ENCODE measurements around the gene SKOR1. TPM values are rescaled to one million over a fixed set of nuclear protein-coding genes. Genes with fewer than 3 reads are reported as not detected.

The SKOR1 gene
- total and polyA plus RNA-seq, 2 experiments from 2014 or later = 0.11 TPM; not detected in 1

DNA sequence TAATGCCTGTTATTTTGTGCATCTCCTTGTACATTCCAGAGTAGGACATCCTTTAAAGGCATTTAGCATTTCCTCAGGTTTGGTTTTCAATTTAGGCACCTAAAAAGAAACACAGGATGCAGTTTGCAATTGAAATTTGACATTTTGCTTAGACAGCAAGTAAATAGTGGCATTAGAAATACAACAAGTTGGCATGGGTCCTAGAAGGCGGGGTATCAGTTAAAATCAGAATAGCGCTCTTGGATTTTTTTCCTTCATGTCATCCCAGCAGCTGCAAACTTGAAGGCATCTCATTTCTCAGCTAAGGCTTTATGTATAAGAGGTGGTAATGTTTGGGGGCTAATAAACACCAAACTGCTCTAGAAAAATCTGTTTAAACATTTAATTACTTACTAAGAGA, 47.5 kb upstream of the SKOR1 start:
- no peaks in the 10 kb centered on the region for H3K9me2 ChIP-seq (ENCODE audit: insufficient read depth)
- TF ChIP-seq EZH2 (IDR thresholded peaks at IDR 0.05; ENCODE audit: insufficient read depth, poor library complexity, severe bottlenecking) = no peak
- TF ChIP-seq EZH2phosphoT487 (IDR thresholded peaks at IDR 0.05; ENCODE audit: insufficient read depth, low read depth) = no peak
- peaks cover 8% of the 10 kb centered on the region; the same call in 1 of the 2 replicates for H3K4me1 ChIP-seq (ENCODE audit: insufficient read depth)
- H3K4me3 ChIP-seq = no peak overlapping the region
- H3F3A ChIP-seq (ENCODE audit: insufficient read depth) = no peaks in the 10 kb centered on the region
- no peak for DNase-seq
- WGBS, 2 experiments (ENCODE audit: low coverage in 1 of 2, low lambda C conversion rate in 2 of 2, missing lambda C conversion rate in 2 of 2) = 82 to 97% methylated on average over 2 of the region's 2 CpGs
- no peaks in the 10 kb centered on the region for H3K9me3 ChIP-seq (ENCODE audit: low read depth)
- H4K20me1 ChIP-seq (ENCODE audit: insufficient read depth) = no peaks in the 10 kb centered on the region
- H3K27ac ChIP-seq = no peak overlapping the region
- H3K27me3 ChIP-seq (replicated peaks; ENCODE audit: insufficient read depth) = no peaks in the 10 kb centered on the region
- no peaks in the 10 kb centered on the region for H3K79me2 ChIP-seq (ENCODE audit: insufficient read depth)
- no peaks in the 10 kb centered on the region for H3K36me3 ChIP-seq (ENCODE audit: low read depth)
- no peak overlapping the region for H2AFZ ChIP-seq
- H3K9ac ChIP-seq = no peak overlapping the region
- no peak overlapping the region for H3K4me2 ChIP-seq (ENCODE audit: unreplicated experiment)
- in situ Hi-C loops (cut with MboI) = no loop called here

DNA sequence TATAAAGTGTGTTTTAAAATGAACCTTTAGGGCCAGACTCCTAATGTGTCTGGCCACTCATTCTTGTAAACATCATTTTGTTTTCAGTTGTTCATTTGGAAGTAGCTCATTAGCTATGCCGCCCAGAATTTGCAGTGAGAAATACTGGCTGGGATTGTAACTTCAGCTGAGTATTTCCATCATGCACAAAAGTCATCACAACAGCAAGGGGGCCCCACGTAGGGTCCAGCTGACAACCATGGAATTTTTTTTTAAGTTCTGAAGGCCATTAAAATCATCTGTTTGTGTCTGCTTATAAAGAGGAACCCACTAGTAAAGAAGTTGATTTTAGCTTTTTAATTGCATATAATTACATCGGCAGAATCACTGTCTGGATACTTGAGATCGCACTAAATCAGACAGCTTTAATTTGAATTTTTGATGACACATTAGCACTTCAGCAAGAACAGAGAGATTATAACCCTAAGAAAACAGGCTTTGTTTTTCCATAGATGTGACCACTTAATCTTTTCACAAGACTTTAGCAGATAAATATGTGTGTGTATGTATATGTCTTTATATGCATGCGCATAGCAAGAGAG, 46.3 kb upstream of the SKOR1 start:
- Histone ChIP-seq H3K4me2 (ENCODE audit: unreplicated experiment) (no peak overlapping the region), H2AFZ (no peak overlapping the region), H3K79me2 (ENCODE audit: insufficient read depth) (no peaks in the 10 kb centered on the region), H3K4me1 (ENCODE audit: insufficient read depth) (peaks cover 8% of the 10 kb centered on the region; the same call in 1 of the 2 replicates), H3K27ac (no peak overlapping the region), H3F3A (ENCODE audit: insufficient read depth) (no peaks in the 10 kb centered on the region), H3K9ac (no peak overlapping the region), H3K4me3 (no peak overlapping the region), H3K36me3 (ENCODE audit: low read depth) (no peaks in the 10 kb centered on the region), H3K27me3 (replicated peaks; ENCODE audit: insufficient read depth) (no peaks in the 10 kb centered on the region), H4K20me1 (ENCODE audit: insufficient read depth) (no peaks in the 10 kb centered on the region), H3K9me3 (ENCODE audit: low read depth) (no peaks in the 10 kb centered on the region), H3K9me2 (ENCODE audit: insufficient read depth) (no peaks in the 10 kb centered on the region)
- 93 to 96% methylated on average over 5 of the region's 5 CpGs for WGBS, 2 experiments (ENCODE audit: low coverage in 1 of 2, low lambda C conversion rate in 2 of 2, missing lambda C conversion rate in 2 of 2)
- no peak for DNase-seq
- in situ Hi-C loops (cut with MboI) = no loop called here
- TF ChIP-seq EZH2 (IDR thresholded peaks at IDR 0.05; ENCODE audit: insufficient read depth, poor library complexity, severe bottlenecking) = no peak

DNA sequence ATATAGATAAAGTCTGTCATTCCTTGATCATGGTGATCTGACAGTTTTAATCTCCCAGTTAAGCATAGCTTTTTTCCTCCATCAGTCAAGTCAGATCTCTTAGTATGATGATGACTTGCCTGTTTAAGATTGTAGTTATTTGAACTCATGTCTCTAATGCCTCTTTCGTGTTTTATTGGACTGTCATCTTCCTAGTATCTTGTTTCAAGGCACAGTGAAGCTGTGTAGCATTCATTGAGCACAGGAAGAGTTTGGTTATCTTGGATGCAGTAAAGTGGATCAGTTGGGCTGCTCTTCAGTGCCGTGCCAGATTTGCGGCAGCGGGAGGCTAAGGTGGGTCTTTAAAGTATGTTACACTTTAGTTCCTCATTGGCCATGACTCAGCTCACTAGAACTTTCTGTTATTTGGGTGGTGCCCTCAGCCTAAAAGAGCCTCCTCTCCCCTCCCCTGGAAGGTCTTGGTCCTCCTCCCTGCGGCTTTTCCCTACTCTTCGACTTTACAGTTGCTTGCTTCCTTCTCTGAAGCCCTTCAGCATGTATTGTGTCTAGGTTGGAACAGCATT, 45.7 kb upstream of the SKOR1 start:
- H3K4me1 ChIP-seq (ENCODE audit: insufficient read depth) = peaks cover 8% of the 10 kb centered on the region; the same call in 1 of the 2 replicates

DNA sequence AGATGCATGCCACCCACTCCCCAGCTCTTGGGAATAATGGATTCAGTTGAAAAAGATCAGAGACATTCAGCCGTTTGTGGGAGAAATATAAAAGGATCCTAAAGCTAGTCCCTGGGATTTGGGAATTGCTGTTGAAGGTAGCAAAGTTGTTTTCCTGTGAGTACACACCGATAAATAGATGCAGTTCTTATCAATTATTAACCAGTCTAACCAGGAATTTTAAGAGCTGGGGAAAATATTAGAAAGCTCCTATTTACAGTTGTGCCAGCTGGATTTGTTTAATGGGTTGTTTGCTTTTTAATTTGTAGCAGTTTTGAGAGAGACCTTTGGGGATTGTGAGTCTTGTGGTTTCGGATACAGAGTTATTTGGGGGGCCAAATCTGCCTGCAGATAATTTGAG, 44.2 kb upstream of the SKOR1 start:
- no peaks in the 10 kb centered on the region for H3K27me3 ChIP-seq (replicated peaks; ENCODE audit: insufficient read depth)
- TF ChIP-seq EZH2 (IDR thresholded peaks at IDR 0.05; ENCODE audit: insufficient read depth, poor library complexity, severe bottlenecking) (no peak), EZH2phosphoT487 (IDR thresholded peaks at IDR 0.05; ENCODE audit: insufficient read depth, low read depth) (no peak)
- no peaks in the 10 kb centered on the region for H3K9me2 ChIP-seq (ENCODE audit: insufficient read depth)
- no peak overlapping the region for H3K27ac ChIP-seq
- no peak overlapping the region for H3K4me3 ChIP-seq
- no peaks in the 10 kb centered on the region for H3K9me3 ChIP-seq (ENCODE audit: low read depth)
- no peaks in the 10 kb centered on the region for H3F3A ChIP-seq (ENCODE audit: insufficient read depth)
- WGBS, 2 experiments (ENCODE audit: low coverage in 1 of 2, low lambda C conversion rate in 2 of 2, missing lambda C conversion rate in 2 of 2) = 93 to 97% methylated on average over 3 of the region's 3 CpGs
- no peak overlapping the region for H3K4me2 ChIP-seq (ENCODE audit: unreplicated experiment)
- no peaks in the 10 kb centered on the region for H3K36me3 ChIP-seq (ENCODE audit: low read depth)
- H2AFZ ChIP-seq = no peak overlapping the region
- no peaks in the 10 kb centered on the region for H3K79me2 ChIP-seq (ENCODE audit: insufficient read depth)
- DNase-seq = no peak
- peaks cover 8% of the 10 kb centered on the region; the same call in 1 of the 2 replicates for H3K4me1 ChIP-seq (ENCODE audit: insufficient read depth)
- in situ Hi-C loops (cut with MboI) = no loop called here
- H3K9ac ChIP-seq = no peak overlapping the region
- H4K20me1 ChIP-seq (ENCODE audit: insufficient read depth) = no peaks in the 10 kb centered on the region

More for the DNA sequence above, 45.7 kb upstream of the SKOR1 start:
- no peak for DNase-seq
- TF ChIP-seq EZH2phosphoT487 (IDR thresholded peaks at IDR 0.05; ENCODE audit: insufficient read depth, low read depth) (no peak), EZH2 (IDR thresholded peaks at IDR 0.05; ENCODE audit: insufficient read depth, poor library complexity, severe bottlenecking) (no peak)
- Histone ChIP-seq H3K36me3 (ENCODE audit: low read depth) (no peaks in the 10 kb centered on the region), H3F3A (ENCODE audit: insufficient read depth) (no peaks in the 10 kb centered on the region), H3K4me2 (ENCODE audit: unreplicated experiment) (no peak overlapping the region), H4K20me1 (ENCODE audit: insufficient read depth) (no peaks in the 10 kb centered on the region), H2AFZ (no peak overlapping the region), H3K9ac (no peak overlapping the region), H3K9me3 (ENCODE audit: low read depth) (no peaks in the 10 kb centered on the region), H3K79me2 (ENCODE audit: insufficient read depth) (no peaks in the 10 kb centered on the region), H3K4me3 (no peak overlapping the region), H3K9me2 (ENCODE audit: insufficient read depth) (no peaks in the 10 kb centered on the region), H3K27me3 (replicated peaks; ENCODE audit: insufficient read depth) (no peaks in the 10 kb centered on the region), H3K27ac (no peak overlapping the region)
- in situ Hi-C loops (cut with MboI) = no loop called here
- 96 to 97% methylated on average over 6 of the region's 6 CpGs for WGBS, 2 experiments (ENCODE audit: low coverage in 1 of 2, low lambda C conversion rate in 2 of 2, missing lambda C conversion rate in 2 of 2)

Data from GM23248 (cell line).